SK-N-MC (cell line): Measurements from ENCODE around the gene DPH5.

Experiments
- EZH2 ChIP-seq: fragments of 200-600 bp; sonication (generic); IDR thresholded peaks from one replicate; pipeline ENCODE4 v1.6.1; 2017; ENCODE audit warnings: antibody characterized with exemption
- FOXP2 ChIP-seq: optimal IDR thresholded peaks from 2 replicates; pipeline ENCODE3; 2011; ENCODE audit warnings: mild to moderate bottlenecking, moderate library complexity; ENCODE audit not compliant: insufficient read depth; ENCODE audit errors: extremely low read length, control extremely low read depth
- POLR2AphosphoS5 ChIP-seq: IDR thresholded peaks from 2 replicates; pipeline ENCODE4 v1.6.1; 2012; ENCODE audit warnings: mild to moderate bottlenecking, low read depth, low read length, borderline replicate concordance

DNA sequence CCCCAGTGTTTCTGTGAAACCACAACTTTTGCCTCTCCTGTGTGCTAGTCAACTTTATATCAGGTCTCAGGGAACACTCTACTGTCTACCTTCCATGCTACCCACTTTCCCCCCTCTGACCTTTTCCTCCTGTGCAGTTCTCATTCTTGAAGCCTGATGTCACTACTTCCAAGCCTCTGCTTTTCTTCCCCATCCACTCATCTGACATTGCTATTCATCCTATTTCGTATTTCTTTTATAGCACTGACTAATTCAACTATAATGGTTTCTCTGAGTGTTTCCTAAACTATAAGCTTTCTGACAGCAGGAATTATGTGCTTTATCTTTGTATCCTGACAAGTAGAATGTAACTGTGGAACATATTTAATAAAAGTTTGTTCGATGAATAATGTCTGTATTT, 18.2 kb upstream of the DPH5 start:
- TF ChIP-seq POLR2AphosphoS5: no peak
- no peak for TF ChIP-seq EZH2
- no peak for TF ChIP-seq FOXP2
